ENCODE measurements around the gene METAP1D. TPM values are rescaled to one million over a fixed set of nuclear protein-coding genes. Genes with fewer than 3 reads are reported as not detected.

The METAP1D gene
- total and polyA plus RNA-seq, 4 donors: 3.3 to 7.1 (median 4.4) TPM

- Histone ChIP-seq H3K27ac (ENCODE audit: low read depth in 1 of 2, low read length in 2 of 2) (no peak overlapping the region), H3K9ac (ENCODE audit: low read depth in 1 of 2, low read length in 2 of 2) (no peak overlapping the region), H3K27me3 (ENCODE audit: control insufficient read depth in 4 of 4, insufficient read depth in 4 of 4, low read length in 3 of 4) (peaks cover 0 to 14% (median 3%) of the 10 kb centered on the region in 4 donors), H3K4me1 (ENCODE audit: control insufficient read depth in 4 of 4, insufficient read depth in 4 of 4, low read length in 3 of 4) (peaks cover 0 to 8% (median 5%) of the 10 kb centered on the region in 4 donors), H3K9me3 (ENCODE audit: control insufficient read depth in 4 of 4, low read length in 3 of 4) (no peaks in the 10 kb centered on the region), H3K36me3 (ENCODE audit: control insufficient read depth in 4 of 4, insufficient read depth in 3 of 4, low read depth in 1 of 4, low read length in 3 of 4) (no peaks in the 10 kb centered on the region), H3K4me3 (ENCODE audit: low read depth in 1 of 3, low read length in 3 of 3) (no peak overlapping the region)
- TF ChIP-seq HNF4G (IDR thresholded peaks at IDR 0.05) (no peak), SP1 (IDR thresholded peaks at IDR 0.05) (no peak), EGR1 (IDR thresholded peaks at IDR 0.05; ENCODE audit: low read depth in 2 of 2) (no peak), ATF3 (IDR thresholded peaks at IDR 0.05) (no peak), CTCF (IDR thresholded peaks at IDR 0.05; ENCODE audit: low read depth, low read length, missing input control) (no peak), JUND (IDR thresholded peaks at IDR 0.05) (no peak), HNF4A (conservative IDR thresholded peaks at IDR 0.05) (no peak), GABPA (IDR thresholded peaks at IDR 0.05 in 1 of 2, conservative IDR thresholded peaks at IDR 0.05 in 1 of 2) (no peak), RXRA (IDR thresholded peaks at IDR 0.05) (no peak), ZBTB33 (IDR thresholded peaks at IDR 0.05) (no peak), RAD21 (IDR thresholded peaks at IDR 0.05) (no peak), REST (IDR thresholded peaks at IDR 0.05) (no peak), MAX (IDR thresholded peaks at IDR 0.05) (no peak), FOXA1 (IDR thresholded peaks at IDR 0.05) (no peak), TAF1 (conservative IDR thresholded peaks at IDR 0.05) (no peak), NR2F2 (IDR thresholded peaks at IDR 0.05) (no peak)
- no peak for DNase-seq (ENCODE audit: low spot score)
- WGBS: 96% methylated on average over 2 of the region's 2 CpGs
Measured at GRCh38 chr2:172072706-172073105, 73.0 kb downstream of the METAP1D start.

- peaks cover 0 to 19% (median 3%) of the 10 kb centered on the region in 4 donors for H3K27me3 ChIP-seq (ENCODE audit: control insufficient read depth in 4 of 4, insufficient read depth in 4 of 4, low read length in 3 of 4)
- 39% methylated on average over 4 of the region's 4 CpGs for WGBS
- no peak for TF ChIP-seq YY1 (IDR thresholded peaks at IDR 0.05)
- no peak for TF ChIP-seq HNF4A (conservative IDR thresholded peaks at IDR 0.05)
- TF ChIP-seq NR2F2 (IDR thresholded peaks at IDR 0.05): no peak
Measured at GRCh38 chr2:172073518-172073917, 73.8 kb downstream of the METAP1D start.

More at GRCh38 chr2:172073518-172073917, 73.8 kb downstream of the METAP1D start:
- H3K9me3 ChIP-seq (ENCODE audit: control insufficient read depth in 4 of 4, low read length in 3 of 4): no peaks in the 10 kb centered on the region
- H3K4me3 ChIP-seq (ENCODE audit: low read depth in 1 of 3, low read length in 3 of 3): no peak overlapping the region
- H3K36me3 ChIP-seq (ENCODE audit: control insufficient read depth in 4 of 4, insufficient read depth in 3 of 4, low read depth in 1 of 4, low read length in 3 of 4): no peaks in the 10 kb centered on the region
- peaks cover 0 to 8% (median 5%) of the 10 kb centered on the region in 4 donors for H3K4me1 ChIP-seq (ENCODE audit: control insufficient read depth in 4 of 4, insufficient read depth in 4 of 4, low read length in 3 of 4)
- no peak for DNase-seq (ENCODE audit: low spot score)
- H3K9ac ChIP-seq (ENCODE audit: low read depth in 1 of 2, low read length in 2 of 2): no peak overlapping the region
- H3K27ac ChIP-seq (ENCODE audit: low read depth in 1 of 2, low read length in 2 of 2): no peak overlapping the region

Measured in liver (tissue), 9 donors.